Neutrophil (primary cell): ENCODE measurements around the gene TFRC.
"Not testable (repeated sequence)": the region's sequence is repeated elsewhere in the genome, so short reads cannot be mapped to it uniquely, and the experiment has no call there.

Source experiments
- H3K27ac ChIP-seq: fragments of 200-600 bp; sonication (generic); 2 replicates; pipeline ENCODE4 v1.5.1; 2016; ENCODE audit warnings: mild to moderate bottlenecking, moderate library complexity
- H3K27me3 ChIP-seq: fragments of 200-600 bp; sonication (generic); 2 replicates; pipeline ENCODE4 v1.6.0; 2016; ENCODE audit warnings: mild to moderate bottlenecking
- H3K36me3 ChIP-seq: fragments of 200-600 bp; sonication (generic); 2 replicates; pipeline ENCODE4 v1.5.1; 2017
- H3K4me1 ChIP-seq, 2 experiments: fragments of 200-600 bp in 1 of 2; sonication (generic) in 1 of 2; 1 replicate in 1 of 2; 2 replicates in 1 of 2; pipeline versions ENCODE4 v1.5.1 to v1.6.1; 2013 to 2016; ENCODE audit warnings: low read depth in 1 of 2, low read length in 1 of 2, mild to moderate bottlenecking in 1 of 2, moderate library complexity in 1 of 2; ENCODE audit not compliant: control insufficient read depth in 1 of 2, insufficient read depth in 1 of 2
- H3K4me3 ChIP-seq, 2 experiments: fragments of 200-600 bp in 1 of 2; sonication (generic) in 1 of 2; 1 replicate in 1 of 2; 2 replicates in 1 of 2; pipeline ENCODE4 v1.5.1; 2013 to 2016; ENCODE audit warnings: low read depth in 1 of 2, low read length in 1 of 2, mild to moderate bottlenecking in 1 of 2, moderate library complexity in 1 of 2
- H3K9me3 ChIP-seq: fragments of 200-600 bp; sonication (generic); 2 replicates; pipeline ENCODE4 v1.5.1; 2016
- CTCF ChIP-seq: fragments of 200-600 bp; sonication (generic); IDR thresholded peaks from 2 replicates; pipeline ENCODE4 v1.5.1; 2016; ENCODE audit warnings: antibody characterized with exemption

TFRC gene

GRCh38 chr3:196093317-196094111 is 11.6 kb upstream of the TFRC start:
- Histone ChIP-seq H3K9me3 (no peaks in the 10 kb centered on the region), H3K4me1 (peaks cover 17 to 23% of the 10 kb centered on the region in 2 experiments), H3K27ac (no peak overlapping the region), H3K27me3 (no peaks in the 10 kb centered on the region), H3K36me3 (no peaks in the 10 kb centered on the region), H3K4me3 (no peak overlapping the region)
- TF ChIP-seq CTCF = no peak

GRCh38 chr3:196087906-196088305 is 6.0 kb upstream of the TFRC start:
- Histone ChIP-seq H3K4me1 (peaks cover under 1 to 3% of the 10 kb centered on the region in 2 experiments), H3K27me3 (no peaks in the 10 kb centered on the region), H3K9me3 (no peaks in the 10 kb centered on the region), H3K36me3 (no peaks in the 10 kb centered on the region), H3K27ac (no peak overlapping the region), H3K4me3 (no peak overlapping the region)
- TF ChIP-seq CTCF = no peak

GRCh38 chr3:196082619-196082971 is 705 bp upstream of the TFRC start:
- Histone ChIP-seq H3K27me3 (no peaks in the 10 kb centered on the region), H3K4me3 (peak overlapping the region; percentile 92 to 97), H3K4me1 (peaks cover 19 to 20% of the 10 kb centered on the region in 2 experiments), H3K27ac (peak overlapping the region; percentile 85), H3K36me3 (no peaks in the 10 kb centered on the region), H3K9me3 (no peaks in the 10 kb centered on the region)
- TF ChIP-seq CTCF = no peak

- Histone ChIP-seq H3K4me3 (peak overlapping the region; percentile 92 to 97), H3K9me3 (no peaks in the 10 kb centered on the region), H3K4me1 (peaks cover 19 to 20% of the 10 kb centered on the region in 2 experiments), H3K36me3 (no peaks in the 10 kb centered on the region), H3K27me3 (no peaks in the 10 kb centered on the region), H3K27ac (peak overlapping the region; percentile 85)
- TF ChIP-seq CTCF = no peak
Observed at GRCh38 chr3:196081002-196081833, 672 bp downstream of the TFRC start.

- H3K4me3 ChIP-seq = peak overlapping the region in 1 of 2 experiments; percentile 97
- H3K4me1 ChIP-seq = peaks cover 19 to 20% of the 10 kb centered on the region in 2 experiments
- not testable (repeated sequence) for H3K36me3 ChIP-seq, H3K9me3 ChIP-seq, H3K27ac ChIP-seq, H3K27me3 ChIP-seq
Observed at GRCh38 chr3:196080101-196080846, 1.6 kb downstream of the TFRC start.
